Central memory CD4-positive, alpha-beta T cell (primary cell): ENCODE results near the gene PPM1H.
"Not testable (repeated sequence)": the region's sequence is repeated elsewhere in the genome, so short reads cannot be mapped to it uniquely, and the experiment has no call there.

Experiments
- DNase-seq: peaks from one replicate; pipeline ENCODE4 v3.0.0; 2022

The PPM1H gene

GRCh38 chr12:62761658-62762057 is 173.3 kb downstream of the PPM1H start:
- DNase-seq: no peak

GRCh38 chr12:62760779-62761178 is 174.2 kb downstream of the PPM1H start:
- DNase-seq: no peak

- not testable (repeated sequence) for DNase-seq
Measured at GRCh38 chr12:62760341-62760740, 174.6 kb downstream of the PPM1H start.

- DNase-seq: no peak
Measured at GRCh38 chr12:62758216-62758615, 176.7 kb downstream of the PPM1H start.

- DNase-seq: no peak
Measured at GRCh38 chr12:62757048-62757447, 177.9 kb downstream of the PPM1H start.

GRCh38 chr12:62754706-62755105 is 180.2 kb downstream of the PPM1H start:
- DNase-seq: no peak

GRCh38 chr12:62751810-62752155 is 183.2 kb downstream of the PPM1H start:
- no peak for DNase-seq

- DNase-seq: no peak
Measured at GRCh38 chr12:62750941-62751809, 183.8 kb downstream of the PPM1H start.

GRCh38 chr12:62749586-62749985 is 185.4 kb downstream of the PPM1H start:
- DNase-seq: no peak

- no peak for DNase-seq
Measured at GRCh38 chr12:62748941-62749468, 185.9 kb downstream of the PPM1H start.

- no peak for DNase-seq
Measured at GRCh38 chr12:62744551-62744950, 190.4 kb downstream of the PPM1H start.

GRCh38 chr12:62739266-62740015 is 195.5 kb downstream of the PPM1H start:
- DNase-seq: no peak

GRCh38 chr12:62738616-62739015 is 196.3 kb downstream of the PPM1H start:
- DNase-seq: no peak

- no peak for DNase-seq
Measured at GRCh38 chr12:62738105-62738504, 196.8 kb downstream of the PPM1H start.

GRCh38 chr12:62737615-62738014 is 197.3 kb downstream of the PPM1H start:
- DNase-seq: no peak

GRCh38 chr12:62737188-62737587 is 197.8 kb downstream of the PPM1H start:
- DNase-seq: no peak

- no peak for DNase-seq
Measured at GRCh38 chr12:62736596-62736995, 198.4 kb downstream of the PPM1H start.

GRCh38 chr12:62732861-62733427 is 202.0 kb downstream of the PPM1H start:
- no peak for DNase-seq

- DNase-seq: no peak
Measured at GRCh38 chr12:62731055-62731820, 203.7 kb downstream of the PPM1H start.

- DNase-seq: no peak
Measured at GRCh38 chr12:62730649-62731048, 204.3 kb downstream of the PPM1H start.

GRCh38 chr12:62729579-62730544 is 205.1 kb downstream of the PPM1H start:
- not testable (repeated sequence) for DNase-seq
